Peyer's patch (tissue), 4 donors: ENCODE measurements around the gene MTMR11.

Source experiments
- CTCF ChIP-seq, 6 experiments: fragments of 450-650 bp in 4 of 6; fragments of 200-600 bp in 2 of 6; sonication (generic) in 1 of 6; IDR thresholded peaks; one replicate each; pipeline ENCODE4 v1.5.1; 2017 to 2019; ENCODE audit warnings: antibody characterized with exemption in 6 of 6, mild to moderate bottlenecking in 3 of 6, moderate library complexity in 1 of 6
- POLR2A ChIP-seq, 2 donors: fragments of 450-650 bp; IDR thresholded peaks; one replicate each; pipeline ENCODE4 v1.5.1; 2017; ENCODE audit warnings: antibody characterized with exemption in 2 of 2, mild to moderate bottlenecking in 2 of 2, moderate library complexity in 2 of 2

GRCh38 chr1:149927056-149927562 lies 9.6 kb downstream of the MTMR11 start:
- TF ChIP-seq CTCF (IDR thresholded peaks at IDR 0.05) (no peak), POLR2A (IDR thresholded peaks at IDR 0.05) (no peak)
